Astrocyte (in vitro differentiated cells and primary cell): Measurements from ENCODE around the gene ATF6. TPM values are rescaled to one million over a fixed set of nuclear protein-coding genes. Genes with fewer than 3 reads are reported as not detected.

Experiments
- DNase-seq: peaks from one replicate; pipeline ENCODE4 v3.0.0-alpha.2; 2010; ENCODE audit warnings: low read depth
- FAIRE-seq: peaks from 2 replicates; lab custom pipeline; 2011; peaks lifted over from hg19 to GRCh38; lab: Jason Lieb, UNC
- H2AFZ ChIP-seq: 2 replicates; pipeline ENCODE4 v1.6.0; 2012; ENCODE audit warnings: low read depth, low read length, inconsistent platforms
- H3K27ac ChIP-seq: 2 replicates; pipeline ENCODE4 v1.5.1; 2011; ENCODE audit warnings: low read depth, low read length, inconsistent platforms
- H3K27me3 ChIP-seq: 2 replicates; pipeline ENCODE4 v1.6.0; 2011; ENCODE audit warnings: low read length, inconsistent platforms; ENCODE audit not compliant: insufficient read depth
- H3K36me3 ChIP-seq: 2 replicates; pipeline ENCODE4 v1.5.1; 2011; ENCODE audit warnings: low read length, inconsistent platforms; ENCODE audit not compliant: insufficient read depth
- H3K4me1 ChIP-seq: 2 replicates; pipeline ENCODE4 v1.5.1; 2011; ENCODE audit warnings: low read length, inconsistent platforms; ENCODE audit not compliant: insufficient read depth
- H3K4me2 ChIP-seq: 2 replicates; pipeline ENCODE4 v1.6.0; 2012; ENCODE audit warnings: low read length, inconsistent platforms
- H3K4me3 ChIP-seq: 2 replicates; pipeline ENCODE4 v1.5.1; 2011; ENCODE audit warnings: low read depth, mild to moderate bottlenecking, low read length, inconsistent platforms; ENCODE audit not compliant: insufficient read depth
- H3K79me2 ChIP-seq: 2 replicates; pipeline ENCODE4 v1.6.0; 2012; ENCODE audit warnings: mild to moderate bottlenecking, low read length, inconsistent platforms; ENCODE audit not compliant: insufficient read depth
- H3K9ac ChIP-seq: 2 replicates; pipeline ENCODE4 v1.6.0; 2012; ENCODE audit warnings: mild to moderate bottlenecking, low read length, inconsistent platforms
- H3K9me3 ChIP-seq: 2 replicates; pipeline ENCODE4 v1.5.1; 2012; ENCODE audit warnings: low read depth, mild to moderate bottlenecking, low read length, inconsistent platforms; ENCODE audit not compliant: insufficient read depth
- H4K20me1 ChIP-seq: 2 replicates; pipeline ENCODE4 v1.6.0; 2012; ENCODE audit warnings: low read length, inconsistent platforms; ENCODE audit not compliant: insufficient read depth
- H3K27ac Mint-ChIP-seq: one replicate; pipeline ENCODE4 v1.8.0; 2021; ENCODE audit warnings: mild to moderate bottlenecking, mixed read lengths; ENCODE audit not compliant: unreplicated experiment
- H3K27me3 Mint-ChIP-seq: one replicate; pipeline ENCODE4 v1.8.0; 2021; ENCODE audit warnings: low read depth, mixed read lengths; ENCODE audit not compliant: unreplicated experiment
- H3K36me3 Mint-ChIP-seq: one replicate; pipeline ENCODE4 v1.8.0; 2021; ENCODE audit warnings: low read depth, mixed read lengths; ENCODE audit not compliant: unreplicated experiment
- H3K4me1 Mint-ChIP-seq: one replicate; pipeline ENCODE4 v1.8.0; 2021; ENCODE audit warnings: low read depth, mixed read lengths; ENCODE audit not compliant: unreplicated experiment
- H3K4me3 Mint-ChIP-seq: one replicate; pipeline ENCODE4 v1.8.0; 2021; ENCODE audit warnings: mild to moderate bottlenecking, moderate library complexity, mixed read lengths; ENCODE audit not compliant: unreplicated experiment
- H3K9me3 Mint-ChIP-seq: one replicate; pipeline ENCODE4 v1.8.0; 2021; ENCODE audit warnings: mild to moderate bottlenecking, mixed read lengths; ENCODE audit not compliant: unreplicated experiment
- EZH2 ChIP-seq: IDR thresholded peaks from 2 replicates; pipeline ENCODE4 v1.6.1; 2012; ENCODE audit warnings: mild to moderate bottlenecking, low read length, inconsistent platforms; ENCODE audit not compliant: insufficient read depth
- total RNA-seq: library from RNA; stranded (reverse); gene quantifications from 2 replicates; pipeline ENCODE4 v1.2.1, GENCODE V29; 2021
- TF ChIP-seq, protein P1 (sequence below): IDR thresholded peaks from 2 replicates; pipeline ENCODE4 v1.5.1; 2011; ENCODE audit warnings: low read depth, mild to moderate bottlenecking, inconsistent platforms, low read length, moderate library complexity; ENCODE audit not compliant: insufficient read depth

ATF6 gene
- total RNA-seq, 1 donor from 2014 or later = 25.4 TPM

DNA sequence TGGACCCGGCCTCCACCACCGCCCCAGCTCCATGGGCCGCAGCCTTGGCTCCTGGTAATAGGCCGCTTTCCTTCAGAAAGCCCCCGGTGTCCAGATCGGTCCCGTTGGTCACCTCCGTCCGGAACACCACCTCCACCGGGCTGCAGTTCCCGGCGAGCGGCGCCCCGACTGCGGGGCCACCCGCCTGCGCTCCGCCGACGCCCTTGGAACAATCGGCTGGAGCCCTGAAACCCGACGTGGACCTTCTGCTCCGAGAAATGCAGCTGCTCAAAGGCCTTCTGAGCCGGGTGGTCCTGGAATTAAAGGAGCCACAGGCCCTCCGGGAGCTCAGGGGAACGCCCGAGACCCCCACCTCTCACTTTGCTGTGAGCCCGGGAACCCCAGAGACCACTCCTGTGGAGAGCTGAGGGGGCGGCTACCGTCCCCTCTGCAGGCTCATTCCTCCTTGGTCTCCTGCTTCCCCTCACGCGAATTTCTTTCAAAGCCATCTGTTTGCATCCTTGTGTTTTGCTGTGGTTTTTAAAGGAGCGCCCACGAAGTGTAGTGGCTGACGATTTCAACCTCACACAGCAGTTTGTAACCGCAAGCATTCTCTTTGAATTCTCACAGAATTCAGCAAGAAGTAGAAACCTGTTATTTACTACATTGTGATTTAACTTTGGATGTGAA, 38.7 kb upstream of the ATF6 start:
- Mint-ChIP-seq H3K9me3 (no peaks in the 10 kb centered on the region), H3K4me1 (peaks cover 20% of the 10 kb centered on the region), H3K36me3 (no peaks in the 10 kb centered on the region), H3K27me3 (peaks cover 16% of the 10 kb centered on the region), H3K27ac (peak overlapping the region; percentile 91), H3K4me3 (peak overlapping the region; percentile 89)
- peak; percentile 5 for FAIRE-seq
- Histone ChIP-seq H3K36me3 (no peaks in the 10 kb centered on the region), H3K4me1 (peaks cover 22% of the 10 kb centered on the region), H2AFZ (peak overlapping the region; percentile 85), H4K20me1 (no peaks in the 10 kb centered on the region), H3K27ac (peak overlapping the region; percentile 93), H3K79me2 (no peaks in the 10 kb centered on the region), H3K4me3 (peak overlapping the region; percentile 72), H3K4me2 (peak overlapping the region; percentile 88), H3K9ac (peak overlapping the region; percentile 93), H3K9me3 (no peaks in the 10 kb centered on the region), H3K27me3 (no peaks in the 10 kb centered on the region)
- no peak for TF ChIP-seq EZH2
- TF ChIP-seq, protein P1, sequence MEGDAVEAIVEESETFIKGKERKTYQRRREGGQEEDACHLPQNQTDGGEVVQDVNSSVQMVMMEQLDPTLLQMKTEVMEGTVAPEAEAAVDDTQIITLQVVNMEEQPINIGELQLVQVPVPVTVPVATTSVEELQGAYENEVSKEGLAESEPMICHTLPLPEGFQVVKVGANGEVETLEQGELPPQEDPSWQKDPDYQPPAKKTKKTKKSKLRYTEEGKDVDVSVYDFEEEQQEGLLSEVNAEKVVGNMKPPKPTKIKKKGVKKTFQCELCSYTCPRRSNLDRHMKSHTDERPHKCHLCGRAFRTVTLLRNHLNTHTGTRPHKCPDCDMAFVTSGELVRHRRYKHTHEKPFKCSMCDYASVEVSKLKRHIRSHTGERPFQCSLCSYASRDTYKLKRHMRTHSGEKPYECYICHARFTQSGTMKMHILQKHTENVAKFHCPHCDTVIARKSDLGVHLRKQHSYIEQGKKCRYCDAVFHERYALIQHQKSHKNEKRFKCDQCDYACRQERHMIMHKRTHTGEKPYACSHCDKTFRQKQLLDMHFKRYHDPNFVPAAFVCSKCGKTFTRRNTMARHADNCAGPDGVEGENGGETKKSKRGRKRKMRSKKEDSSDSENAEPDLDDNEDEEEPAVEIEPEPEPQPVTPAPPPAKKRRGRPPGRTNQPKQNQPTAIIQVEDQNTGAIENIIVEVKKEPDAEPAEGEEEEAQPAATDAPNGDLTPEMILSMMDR = no peak
- DNase-seq = peak; percentile 90

DNA sequence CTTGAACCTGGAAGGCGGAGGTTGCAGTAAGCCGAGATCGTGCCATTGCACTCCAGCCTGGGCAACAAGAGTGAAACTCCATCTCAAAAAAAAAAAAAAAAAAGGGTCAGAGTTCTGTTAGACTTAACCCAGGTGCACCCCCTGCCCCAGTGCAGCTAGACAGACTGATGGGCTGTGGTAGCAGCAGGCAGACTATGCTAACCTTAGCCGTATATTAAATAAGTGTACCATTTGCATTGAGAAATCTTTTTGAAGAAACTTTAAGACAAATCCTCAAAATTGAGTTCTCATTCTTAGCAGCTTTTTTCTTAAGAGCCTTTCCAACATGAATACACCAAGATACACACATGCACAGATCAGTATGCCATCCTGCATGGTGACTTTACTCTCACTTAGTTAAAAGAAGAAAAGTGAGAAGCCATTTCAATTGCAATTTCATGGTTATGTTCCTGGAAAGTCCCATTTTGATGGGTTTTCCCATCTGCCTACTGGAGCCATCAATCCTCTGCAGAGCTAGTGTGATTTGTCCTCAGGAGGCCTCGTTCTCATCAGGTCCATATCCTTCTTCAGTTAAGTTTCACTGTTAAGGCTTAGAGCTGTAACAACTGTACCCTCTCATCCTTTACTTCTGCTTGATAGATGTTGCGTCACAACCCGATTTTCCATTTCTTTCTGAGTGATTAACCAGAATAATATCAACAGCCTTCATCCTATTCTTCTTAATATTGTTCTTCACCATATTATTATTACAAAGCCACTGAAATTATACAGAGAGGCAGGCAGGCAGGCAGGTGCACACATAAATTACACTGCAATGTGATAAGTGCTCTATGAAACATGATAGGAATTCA, 37.5 kb upstream of the ATF6 start:
- Histone ChIP-seq H3K4me1 (peaks cover 20% of the 10 kb centered on the region), H3K27ac (no peak overlapping the region), H3K79me2 (no peaks in the 10 kb centered on the region), H4K20me1 (no peaks in the 10 kb centered on the region), H3K9me3 (no peaks in the 10 kb centered on the region), H2AFZ (no peak overlapping the region), H3K4me2 (no peak overlapping the region), H3K4me3 (no peak overlapping the region), H3K9ac (no peak overlapping the region), H3K36me3 (no peaks in the 10 kb centered on the region), H3K27me3 (no peaks in the 10 kb centered on the region)
- Mint-ChIP-seq H3K27me3 (peaks cover 11% of the 10 kb centered on the region), H3K9me3 (no peaks in the 10 kb centered on the region), H3K4me3 (no peak overlapping the region), H3K36me3 (no peaks in the 10 kb centered on the region), H3K4me1 (peaks cover 22% of the 10 kb centered on the region), H3K27ac (no peak overlapping the region)
- FAIRE-seq (no peak), DNase-seq (no peak)
- TF ChIP-seq EZH2 = no peak
- TF ChIP-seq, protein P1 = no peak
